H1 (cell line): Measurements from ENCODE around the gene MIDN. TPM values are rescaled to one million over a fixed set of nuclear protein-coding genes. Genes with fewer than 3 reads are reported as not detected.

Experiments
- CHD2 ChIP-seq: IDR thresholded peaks from 2 replicates; pipeline ENCODE4 v1.6.1; 2012; ENCODE audit warnings: low read length, improper control_type of control experiment
- E2F6 ChIP-seq: IDR thresholded peaks from 2 replicates; pipeline ENCODE4 v1.6.1; 2012; ENCODE audit warnings: inconsistent platforms
- KDM4A ChIP-seq: IDR thresholded peaks from one replicate; pipeline ENCODE4 v1.7.1; 2012; ENCODE audit warnings: low read depth, mild to moderate bottlenecking, moderate library complexity, low read length, inconsistent platforms; ENCODE audit not compliant: severe bottlenecking
- POLR2A ChIP-seq, 2 experiments: IDR thresholded peaks; 1 replicate in 1 of 2; 2 replicates in 1 of 2; pipeline ENCODE4 v1.6.1; 2011; ENCODE audit warnings: low read depth in 2 of 2, low read length in 2 of 2, mild to moderate bottlenecking in 2 of 2; ENCODE audit errors: control extremely low read depth in 1 of 2
- RFX5 ChIP-seq: IDR thresholded peaks from 2 replicates; pipeline ENCODE4 v1.6.1; 2011; ENCODE audit warnings: low read depth, low read length, improper control_type of control experiment, borderline replicate concordance
- SRF ChIP-seq: IDR thresholded peaks from 2 replicates; pipeline ENCODE4 v1.6.1; 2011; ENCODE audit warnings: mild to moderate bottlenecking, low read depth, low read length, moderate library complexity
- polyA plus RNA-seq, 7 experiments: library from polyadenylated mRNA; depleted of rRNA in 3 of 7; stranded (reverse) in 5 of 7; unstranded in 2 of 7; fragments of >200 nt in 5 of 7; fragments of 200-250 nt in 2 of 7; gene quantifications; 1 replicate in 5 of 7; 2 replicates in 1 of 7; 4 replicates in 1 of 7; pipeline versions ENCODE4 v1.2.1 to v1.2.3, GENCODE V29; 2011 to 2013; ENCODE audit warnings: missing spikeins in 2 of 7, mixed read lengths in 2 of 7
- total RNA-seq: library from RNA; stranded (reverse); fragmentation: NEBNext Ultra II Directional; extraction: Animal tissue kit (Norgen Biotek cat#: 25700); gene quantifications from 2 replicates; pipeline ENCODE4 v1.2.1, GENCODE V29; 2021
- TF ChIP-seq, protein P1 (sequence below): IDR thresholded peaks from 2 replicates; pipeline ENCODE4 v1.6.1; 2012; ENCODE audit warnings: inconsistent platforms

Gene MIDN
- total and polyA plus RNA-seq, 2 of the 8 experiments (the other 6 are each of a cell fraction or from before 2014, with no cell fraction given): 39.8 to 159 TPM

DNA sequence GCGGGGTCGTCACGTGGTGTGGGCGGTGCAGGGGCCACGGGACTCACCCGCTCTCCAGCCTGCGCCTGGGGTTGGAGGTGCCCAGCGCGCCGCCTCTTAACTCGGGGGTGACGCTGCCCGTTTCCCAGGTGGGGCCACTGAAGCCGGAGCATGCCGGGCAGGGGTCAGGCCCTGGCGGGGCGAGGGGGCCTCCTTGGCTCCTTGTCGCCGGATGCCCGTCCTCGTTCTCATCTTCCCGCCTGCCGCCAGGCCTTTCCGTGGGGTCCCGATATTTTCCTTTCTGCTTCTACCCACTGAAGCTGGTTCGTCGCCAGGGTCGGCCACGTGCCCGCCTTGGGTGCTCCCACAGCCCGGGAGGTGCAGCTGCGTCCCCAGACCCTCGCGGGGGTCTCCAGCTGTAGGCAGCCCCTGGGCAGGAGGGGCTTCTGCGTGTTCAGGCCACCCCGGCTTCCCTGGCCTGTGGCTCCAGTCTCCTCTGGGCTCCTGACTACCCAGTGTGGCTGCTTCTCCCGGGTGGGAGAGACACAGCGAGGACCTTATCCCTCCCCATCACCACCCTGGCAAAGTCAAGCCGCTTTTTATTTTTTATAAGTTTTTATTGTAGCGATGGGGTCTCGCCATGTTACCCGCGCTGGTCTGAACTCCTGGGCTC is 27.7 kb downstream of the MIDN start (continued):
- TF ChIP-seq KDM4A (peak; percentile 3), SRF (0 out of 2 replicates have a peak, but pooled peaks have one; percentile 0), CHD2 (no peak), RFX5 (no peak), E2F6 (peak; percentile 65; the same call in 1 of the 2 replicates), POLR2A (IDR thresholded peaks at IDR 0.05; ENCODE audit: control extremely low read depth in 1 of 2, low read depth in 2 of 2, low read length in 2 of 2) (peak in 1 of 2 experiments; percentile 16; a peak in 1 of 3 replicates)
- TF ChIP-seq, protein P1, sequence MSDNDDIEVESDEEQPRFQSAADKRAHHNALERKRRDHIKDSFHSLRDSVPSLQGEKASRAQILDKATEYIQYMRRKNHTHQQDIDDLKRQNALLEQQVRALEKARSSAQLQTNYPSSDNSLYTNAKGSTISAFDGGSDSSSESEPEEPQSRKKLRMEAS: peak; percentile 36; the same call in 1 of the 2 replicates
